Renal pelvis (tissue), 4 donors: ENCODE measurements around the gene FAM219B. TPM values are rescaled to one million over a fixed set of nuclear protein-coding genes. Genes with fewer than 3 reads are reported as not detected.

Source experiments
- DNase-seq: peaks from one replicate; pipeline ENCODE4 v3.0.0-alpha.2; 2013
- polyA plus RNA-seq, 3 donors: library from polyadenylated mRNA; unstranded; fragments of 120-200 nt; gene quantifications; one replicate each; pipeline ENCODE4 v1.2.1, GENCODE V29; 2013; ENCODE audit not compliant: insufficient read length in 3 of 3

FAM219B gene
- polyA plus RNA-seq, 3 donors: 51.4 to 60.6 (median 60.2) TPM

DNA sequence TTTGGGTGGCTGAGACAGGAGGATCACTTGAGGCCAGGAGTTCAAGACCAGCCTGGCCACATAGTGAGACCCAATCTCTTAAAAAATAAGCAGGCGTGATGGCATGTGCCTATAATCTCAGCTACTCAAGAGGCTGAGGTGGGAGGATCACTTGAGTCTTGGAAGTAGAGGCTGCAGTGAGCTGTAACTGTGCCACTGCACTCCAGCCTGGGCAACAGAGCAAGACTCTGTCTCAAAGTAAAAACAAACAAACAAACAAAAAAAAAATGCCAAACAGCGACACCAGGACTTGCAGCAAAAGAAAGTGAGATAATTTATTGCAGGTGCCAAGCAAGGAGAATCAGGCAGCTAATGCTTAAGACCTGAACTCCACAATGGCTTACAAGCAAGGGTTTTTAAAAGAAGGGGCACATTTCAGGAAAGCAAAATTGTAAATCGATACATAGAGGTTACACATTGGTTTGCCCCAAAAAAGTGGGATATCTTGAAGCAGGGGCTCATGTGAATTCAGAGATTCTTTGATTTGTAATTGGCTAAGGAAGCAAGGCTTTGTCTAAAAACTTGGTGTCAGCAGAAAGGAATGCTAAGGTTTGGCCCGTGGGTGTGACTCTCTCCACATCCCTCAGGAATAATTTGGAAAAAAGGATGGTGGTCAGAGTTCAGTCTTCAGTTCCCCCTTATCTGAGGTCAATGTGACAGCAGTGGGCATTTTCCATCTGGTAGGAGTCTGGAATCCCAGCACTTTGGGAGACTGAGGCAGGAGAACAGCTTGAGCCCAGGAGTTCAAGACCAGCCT is 22.0 kb downstream of the FAM219B start:
- no peak for DNase-seq

DNA sequence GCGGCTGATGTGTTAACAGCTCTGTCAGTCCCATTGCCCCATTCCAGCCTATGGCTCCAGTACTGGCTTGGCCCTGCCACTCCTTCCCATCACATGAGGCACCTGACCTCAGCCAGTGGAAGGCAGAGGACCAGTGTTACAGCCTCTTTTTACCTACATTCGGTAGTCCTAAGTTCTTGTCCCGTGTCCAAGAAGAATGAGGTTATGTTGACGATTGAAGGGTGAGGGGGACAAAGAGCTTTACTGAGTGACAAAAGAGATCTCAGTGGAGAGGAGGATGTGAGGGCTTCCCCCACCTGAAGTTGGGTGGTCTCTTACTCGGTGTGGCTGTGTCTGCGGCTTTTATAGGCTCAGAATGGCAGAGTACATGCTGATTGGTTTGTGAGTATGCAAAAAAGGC is 24.1 kb downstream of the FAM219B start:
- DNase-seq: no peak

GRCh38 chr15:74878273-74878672 is 28.4 kb downstream of the FAM219B start:
- DNase-seq: no peak

GRCh38 chr15:74873756-74874424 is 32.8 kb downstream of the FAM219B start:
- DNase-seq: no peak

GRCh38 chr15:74873036-74873755 is 33.5 kb downstream of the FAM219B start, which contains the start of gene SCAMP2:
Gene SCAMP2, minus strand, starts transcription at chr15:74873365. Its CDS starts 110 bp downstream, at chr15:74873255.
- peak; percentile 96 for DNase-seq

- no peak for DNase-seq
These were observed 34.0 kb downstream of the FAM219B start for GRCh38 chr15:74872702-74873035.

GRCh38 chr15:74870436-74871215 is 36.0 kb downstream of the FAM219B start:
- DNase-seq: no peak

DNA sequence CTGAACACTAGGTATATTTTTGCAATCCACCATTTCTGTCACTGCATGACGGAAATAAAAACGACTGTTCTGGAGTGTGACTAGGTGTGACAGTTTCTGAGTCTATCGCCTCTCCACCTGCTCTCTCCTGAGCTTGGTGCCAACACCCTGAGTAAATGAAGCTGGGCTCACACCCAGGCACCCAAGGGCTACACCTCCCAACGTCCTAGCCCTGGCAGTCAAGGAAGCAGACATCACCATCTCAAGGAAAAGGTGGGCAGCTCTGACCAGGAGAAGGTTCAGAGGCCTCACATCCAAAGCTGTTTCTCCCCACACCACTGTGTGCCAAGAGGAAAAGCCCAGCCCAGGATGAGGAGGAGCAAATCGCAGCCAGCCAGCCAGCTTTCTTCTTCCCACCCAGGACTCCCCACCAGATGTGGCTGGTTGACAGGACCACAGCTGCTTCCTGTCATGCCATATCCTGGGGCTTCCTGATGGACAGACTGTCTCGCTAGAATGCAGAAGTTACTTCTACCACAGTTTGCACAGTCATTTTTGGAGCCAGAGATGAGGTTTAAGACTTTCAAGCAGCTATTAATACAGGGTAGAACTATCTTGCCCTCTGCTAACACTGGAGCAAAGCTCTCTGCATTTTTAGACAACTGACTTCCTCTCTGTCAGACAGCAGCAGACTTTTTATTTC is 36.8 kb downstream of the FAM219B start:
- no peak for DNase-seq

DNA sequence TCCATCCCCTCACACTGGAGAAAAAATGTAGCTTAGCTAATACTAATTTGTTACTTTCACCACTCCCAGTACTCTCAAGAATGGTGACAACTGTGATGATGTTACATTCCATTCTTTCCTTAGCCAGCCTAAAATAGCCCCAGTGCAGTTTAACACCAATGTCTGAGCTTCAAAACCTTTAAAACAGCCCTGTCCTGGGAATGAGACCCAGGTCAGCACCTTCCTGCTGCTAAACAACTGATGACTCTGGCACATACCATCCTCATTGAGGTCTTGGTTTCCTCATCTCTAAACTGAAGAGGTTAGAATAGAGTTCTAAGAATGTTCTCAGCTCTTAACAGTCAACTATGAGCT is 37.3 kb downstream of the FAM219B start:
- DNase-seq: no peak

DNA sequence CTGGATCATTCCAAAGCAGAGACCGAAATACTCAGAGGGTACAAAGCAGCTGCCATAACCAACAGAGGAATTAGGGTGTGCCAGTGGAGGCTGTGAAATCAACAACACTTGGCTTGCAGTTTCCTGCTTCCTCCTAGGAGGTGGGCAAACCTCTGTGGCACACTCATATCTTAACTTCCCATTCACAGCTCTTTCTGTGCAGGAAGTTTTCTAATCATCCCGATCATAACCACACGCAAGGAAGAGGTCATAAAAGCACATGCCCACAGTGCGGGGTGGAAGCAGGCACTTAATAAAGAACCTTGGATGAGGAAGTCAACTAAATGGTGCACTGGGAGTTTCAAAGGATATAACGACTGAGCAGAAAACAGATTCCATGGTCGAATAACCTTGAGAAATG is 38.6 kb downstream of the FAM219B start:
- no peak for DNase-seq

DNA sequence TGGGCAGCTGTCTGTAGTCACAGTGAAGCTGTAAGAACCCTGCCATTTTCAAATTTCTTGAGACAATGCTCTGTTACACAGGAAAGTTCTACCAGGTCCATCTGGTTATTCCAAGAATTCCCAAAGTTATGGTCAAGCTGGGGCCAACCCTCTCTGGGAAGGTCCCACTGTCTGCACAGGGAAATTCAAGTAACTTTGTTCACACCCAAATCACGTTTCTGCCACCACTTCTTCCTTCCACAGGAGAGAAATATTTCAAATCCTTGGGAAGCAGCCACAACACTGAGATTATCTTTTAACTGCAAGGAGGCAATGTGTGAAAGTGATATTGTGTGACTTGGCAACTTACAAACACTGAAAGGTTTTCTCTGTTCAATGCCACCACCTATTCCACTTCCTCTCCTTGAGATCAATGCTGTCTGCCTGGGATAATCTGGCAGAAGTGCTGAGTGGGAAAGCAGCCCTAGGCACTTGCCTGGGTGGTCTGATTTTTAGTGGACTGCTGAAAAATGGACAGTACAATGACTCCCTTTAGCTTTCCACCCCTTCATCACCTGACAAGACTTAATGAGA is 39.1 kb downstream of the FAM219B start:
- DNase-seq: no peak

DNA sequence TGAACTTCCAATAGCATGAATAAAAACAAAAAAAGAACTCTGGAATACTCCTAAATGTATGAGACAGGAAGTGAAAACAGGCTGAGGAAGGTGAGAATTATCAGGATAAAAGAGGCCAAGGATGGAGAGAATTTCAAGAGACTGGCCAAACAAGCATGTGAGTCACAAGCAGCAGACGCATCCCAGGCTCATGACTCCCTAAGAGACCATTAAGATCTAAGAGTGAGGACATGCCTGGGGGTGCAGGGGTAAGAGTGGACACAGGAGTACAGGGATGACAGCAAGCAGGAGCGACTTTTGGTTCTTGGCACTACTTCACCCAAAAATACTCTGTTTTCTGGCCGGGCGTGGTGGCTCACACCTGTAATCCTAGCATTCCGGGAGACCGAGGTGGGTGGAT is 40.6 kb downstream of the FAM219B start:
- DNase-seq: no peak

GRCh38 chr15:74865316-74865715 is 41.3 kb downstream of the FAM219B start:
- DNase-seq: no peak

DNA sequence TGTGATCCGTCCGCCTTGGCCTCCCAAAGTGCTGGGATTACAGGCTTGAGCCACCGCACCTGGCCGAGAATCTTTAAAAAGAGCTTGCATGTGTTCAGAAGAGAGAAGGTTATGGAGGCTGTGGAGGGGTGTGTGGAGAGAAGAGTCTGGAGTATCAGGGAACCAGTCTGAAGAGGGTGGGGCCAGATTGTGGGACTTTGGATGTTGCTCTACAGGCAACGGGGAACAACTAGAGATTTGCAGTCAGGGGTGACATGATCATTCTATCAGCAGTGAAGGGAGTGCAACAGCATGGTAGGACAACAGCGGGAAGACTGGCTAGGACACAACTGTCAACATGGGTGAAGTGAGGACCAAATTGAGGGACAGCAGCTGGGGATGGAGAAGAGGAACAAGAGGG is 42.4 kb downstream of the FAM219B start:
- DNase-seq: no peak

- no peak for DNase-seq
These were observed 43.2 kb downstream of the FAM219B start for GRCh38 chr15:74863239-74864056.

DNA sequence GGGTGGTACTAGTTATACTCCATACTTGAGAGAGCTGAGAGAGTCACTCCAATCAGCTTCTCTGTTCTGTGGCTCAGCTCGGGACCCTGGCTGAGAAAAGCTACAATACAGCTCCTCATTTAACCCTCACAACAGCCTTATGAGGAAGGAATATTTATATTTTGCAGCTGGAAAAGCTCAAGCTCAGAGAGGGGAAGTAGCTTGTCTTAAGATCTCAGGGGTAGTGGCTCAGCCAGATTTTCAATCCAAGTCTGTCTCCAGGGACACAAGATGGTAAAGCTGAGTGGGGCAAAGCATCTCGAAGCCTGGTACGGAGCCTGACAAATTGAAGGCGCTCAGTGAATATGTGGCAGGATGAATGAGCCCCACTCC is 48.3 kb downstream of the FAM219B start:
- DNase-seq: no peak

GRCh38 chr15:74857671-74858368 is 48.8 kb downstream of the FAM219B start:
- no peak for DNase-seq

- DNase-seq: no peak
These were observed 49.5 kb downstream of the FAM219B start for GRCh38 chr15:74857082-74857655.

- no peak for DNase-seq
These were observed 50.1 kb downstream of the FAM219B start for GRCh38 chr15:74856537-74856936.
